Measurements from ENCODE around the gene ATP2C1. TPM values are rescaled to one million over a fixed set of nuclear protein-coding genes. Genes with fewer than 3 reads are reported as not detected.

ATP2C1 gene
- total RNA-seq, 2 donors from 2014 or later, result 100 to 109 TPM

- no peak overlapping the region for H3K27ac Mint-ChIP-seq
- no peaks in the 10 kb centered on the region for H3K36me3 Mint-ChIP-seq
- ATAC-seq (no peak), DNase-seq (ENCODE audit: low spot score) (no peak)
- H3K27me3 Mint-ChIP-seq, result peaks cover 0 to 3% of the 10 kb centered on the region in 2 donors
- no peaks in the 10 kb centered on the region for H3K9me3 Mint-ChIP-seq
- no peak overlapping the region for H3K4me3 Mint-ChIP-seq
- H3K4me1 Mint-ChIP-seq (ENCODE audit: low read depth in 2 of 2), result no peaks in the 10 kb centered on the region
Measured at GRCh38 chr3:130866327-130866726, 27.6 kb upstream of the ATP2C1 start.

- no peaks in the 10 kb centered on the region for H3K9me3 Mint-ChIP-seq
- no peaks in the 10 kb centered on the region for H3K36me3 Mint-ChIP-seq
- H3K27ac Mint-ChIP-seq, result no peak overlapping the region
- no peaks in the 10 kb centered on the region for H3K4me1 Mint-ChIP-seq (ENCODE audit: low read depth in 2 of 2)
- peaks cover 6 to 8% of the 10 kb centered on the region in 2 donors for H3K27me3 Mint-ChIP-seq
- H3K4me3 Mint-ChIP-seq, result no peak overlapping the region
- ATAC-seq (no peak), DNase-seq (ENCODE audit: low spot score) (no peak)
Measured at GRCh38 chr3:130870423-130870822, 23.5 kb upstream of the ATP2C1 start.

GRCh38 chr3:130876594-130876993 lies 17.3 kb upstream of the ATP2C1 start:
- ATAC-seq (no peak), DNase-seq (ENCODE audit: low spot score) (no peak)
- Mint-ChIP-seq H3K36me3 (peaks cover 24% of the 10 kb centered on the region), H3K9me3 (peaks cover 10% of the 10 kb centered on the region), H3K27me3 (peaks cover 14 to 25% of the 10 kb centered on the region in 2 donors), H3K27ac (no peak overlapping the region), H3K4me1 (ENCODE audit: low read depth in 2 of 2) (no peaks in the 10 kb centered on the region), H3K4me3 (no peak overlapping the region)

- peaks cover 24% of the 10 kb centered on the region for H3K36me3 Mint-ChIP-seq
- H3K9me3 Mint-ChIP-seq, result peaks cover 10% of the 10 kb centered on the region
- no peak for ATAC-seq
- DNase-seq (ENCODE audit: low spot score), result no peak
- H3K4me1 Mint-ChIP-seq (ENCODE audit: low read depth in 2 of 2), result no peaks in the 10 kb centered on the region
- H3K27ac Mint-ChIP-seq, result no peak overlapping the region
- H3K4me3 Mint-ChIP-seq, result no peak overlapping the region
- peaks cover 21 to 38% of the 10 kb centered on the region in 2 donors for H3K27me3 Mint-ChIP-seq
Measured at GRCh38 chr3:130878464-130878863, 15.4 kb upstream of the ATP2C1 start.

- ATAC-seq (no peak), DNase-seq (ENCODE audit: low spot score) (no peak)
- peaks cover 7 to 8% of the 10 kb centered on the region in 2 donors for H3K4me1 Mint-ChIP-seq (ENCODE audit: low read depth in 2 of 2)
- H3K4me3 Mint-ChIP-seq, result no peak overlapping the region
- no peak overlapping the region for H3K27ac Mint-ChIP-seq
- peaks cover 10% of the 10 kb centered on the region for H3K36me3 Mint-ChIP-seq
- peaks cover 15 to 19% of the 10 kb centered on the region in 2 donors for H3K27me3 Mint-ChIP-seq
- H3K9me3 Mint-ChIP-seq, result no peaks in the 10 kb centered on the region
Measured at GRCh38 chr3:130889416-130889946, 4.4 kb upstream of the ATP2C1 start.

- DNase-seq (ENCODE audit: low spot score) (peak; percentile 72), ATAC-seq (peak; percentile 40 to 46)
- H3K36me3 Mint-ChIP-seq, result peaks cover 5% of the 10 kb centered on the region
- H3K4me1 Mint-ChIP-seq (ENCODE audit: low read depth in 2 of 2), result peaks cover 35 to 36% of the 10 kb centered on the region in 2 donors
- H3K27me3 Mint-ChIP-seq, result no peaks in the 10 kb centered on the region
- H3K9me3 Mint-ChIP-seq, result no peaks in the 10 kb centered on the region
- H3K27ac Mint-ChIP-seq, result peak overlapping the region; percentile 97 to 98
- peak overlapping the region; percentile 98 for H3K4me3 Mint-ChIP-seq
Measured at GRCh38 chr3:130892759-130893375, 1.0 kb upstream of the ATP2C1 start.

- ATAC-seq (peak; percentile 34 to 49), DNase-seq (ENCODE audit: low spot score) (peak; percentile 68)
- Mint-ChIP-seq H3K27ac (peak overlapping the region; percentile 97 to 98), H3K4me1 (ENCODE audit: low read depth in 2 of 2) (peaks cover 35 to 36% of the 10 kb centered on the region in 2 donors), H3K9me3 (no peaks in the 10 kb centered on the region), H3K4me3 (peak overlapping the region; percentile 98), H3K36me3 (peaks cover 5% of the 10 kb centered on the region), H3K27me3 (no peaks in the 10 kb centered on the region)
Measured at GRCh38 chr3:130894130-130894985, 474 bp downstream of the ATP2C1 start.

- Mint-ChIP-seq H3K4me3 (peak overlapping the region; percentile 98), H3K9me3 (no peaks in the 10 kb centered on the region), H3K27ac (peak overlapping the region; percentile 97 to 98), H3K4me1 (ENCODE audit: low read depth in 2 of 2) (peaks cover 35 to 36% of the 10 kb centered on the region in 2 donors), H3K27me3 (no peaks in the 10 kb centered on the region), H3K36me3 (peaks cover 5% of the 10 kb centered on the region)
- DNase-seq (ENCODE audit: low spot score) (no peak), ATAC-seq (no peak)
Measured at GRCh38 chr3:130894986-130895280, 1.0 kb downstream of the ATP2C1 start.

GRCh38 chr3:130895690-130896488 lies 2.0 kb downstream of the ATP2C1 start:
- Mint-ChIP-seq H3K9me3 (no peaks in the 10 kb centered on the region), H3K27ac (peak overlapping the region; percentile 97 to 98)
- no peak for DNase-seq (ENCODE audit: low spot score)

GRCh38 chr3:130897316-130897715 lies 3.4 kb downstream of the ATP2C1 start:
- no peak for DNase-seq (ENCODE audit: low spot score)

More at GRCh38 chr3:130895690-130896488, 2.0 kb downstream of the ATP2C1 start:
- Mint-ChIP-seq H3K4me1 (ENCODE audit: low read depth in 2 of 2) (peaks cover 36 to 38% of the 10 kb centered on the region in 2 donors), H3K4me3 (peak overlapping the region; percentile 98), H3K36me3 (peaks cover 5% of the 10 kb centered on the region), H3K27me3 (no peaks in the 10 kb centered on the region)
- ATAC-seq, result no peak

GRCh38 chr3:130900959-130901358 lies 7.1 kb downstream of the ATP2C1 start:
- H3K4me3 Mint-ChIP-seq, result peak overlapping the region; percentile 7

More at GRCh38 chr3:130897316-130897715, 3.4 kb downstream of the ATP2C1 start:
- H3K36me3 Mint-ChIP-seq, result peaks cover 5% of the 10 kb centered on the region
- no peaks in the 10 kb centered on the region for H3K9me3 Mint-ChIP-seq
- no peak overlapping the region for H3K4me3 Mint-ChIP-seq
- H3K27me3 Mint-ChIP-seq, result no peaks in the 10 kb centered on the region
- no peak for ATAC-seq
- H3K27ac Mint-ChIP-seq, result no peak overlapping the region
- peaks cover 50 to 52% of the 10 kb centered on the region in 2 donors for H3K4me1 Mint-ChIP-seq (ENCODE audit: low read depth in 2 of 2)

GRCh38 chr3:130901463-130902204 lies 7.8 kb downstream of the ATP2C1 start:
- peak overlapping the region; percentile 7 for H3K4me3 Mint-ChIP-seq
- H3K27me3 Mint-ChIP-seq, result no peaks in the 10 kb centered on the region
- H3K4me1 Mint-ChIP-seq (ENCODE audit: low read depth in 2 of 2), result peaks cover 59 to 65% of the 10 kb centered on the region in 2 donors
- H3K36me3 Mint-ChIP-seq, result peaks cover 4% of the 10 kb centered on the region
- peak overlapping the region; percentile 14 to 42 for H3K27ac Mint-ChIP-seq
- no peaks in the 10 kb centered on the region for H3K9me3 Mint-ChIP-seq
- DNase-seq (ENCODE audit: low spot score), result no peak
- ATAC-seq, result peak; percentile 77 to 78

More at GRCh38 chr3:130900959-130901358, 7.1 kb downstream of the ATP2C1 start:
- H3K27ac Mint-ChIP-seq, result peak overlapping the region; percentile 14 to 42
- no peaks in the 10 kb centered on the region for H3K27me3 Mint-ChIP-seq
- H3K36me3 Mint-ChIP-seq, result no peaks in the 10 kb centered on the region
- DNase-seq (ENCODE audit: low spot score), result no peak
- ATAC-seq, result no peak
- H3K4me1 Mint-ChIP-seq (ENCODE audit: low read depth in 2 of 2), result peaks cover 58 to 65% of the 10 kb centered on the region in 2 donors
- H3K9me3 Mint-ChIP-seq, result no peaks in the 10 kb centered on the region

- Mint-ChIP-seq H3K36me3 (peaks cover 4% of the 10 kb centered on the region), H3K9me3 (no peaks in the 10 kb centered on the region), H3K4me3 (no peak overlapping the region), H3K4me1 (ENCODE audit: low read depth in 2 of 2) (peaks cover 61 to 73% of the 10 kb centered on the region in 2 donors), H3K27me3 (no peaks in the 10 kb centered on the region), H3K27ac (peak overlapping the region in 1 of 2 donors; percentile 65)
- DNase-seq (ENCODE audit: low spot score), result no peak
- no peak for ATAC-seq
Measured at GRCh38 chr3:130903412-130903908, 9.6 kb downstream of the ATP2C1 start.

Measured in natural killer cell treated with Interleukin-12 subunit alpha and Interleukin-12 subunit beta and Interleukin-15 and Interleukin-18, amount 100 ng/mL, for 72 hours (primary cell).